Kasumi-1 (cell line): ENCODE measurements around the gene ATF6B.
A peak's percentile ranks its signal among the peaks of the same experiment; 100 is the strongest.
"Not testable (repeated sequence)": the region's sequence is repeated elsewhere in the genome, so short reads cannot be mapped to it uniquely, and the experiment has no call there.

ENCODE experiments used
- DNase-seq, 2 experiments: peaks; one replicate each; lab custom pipeline; 2025; lab: John Stamatoyannopoulos, UW

ATF6B gene

DNA sequence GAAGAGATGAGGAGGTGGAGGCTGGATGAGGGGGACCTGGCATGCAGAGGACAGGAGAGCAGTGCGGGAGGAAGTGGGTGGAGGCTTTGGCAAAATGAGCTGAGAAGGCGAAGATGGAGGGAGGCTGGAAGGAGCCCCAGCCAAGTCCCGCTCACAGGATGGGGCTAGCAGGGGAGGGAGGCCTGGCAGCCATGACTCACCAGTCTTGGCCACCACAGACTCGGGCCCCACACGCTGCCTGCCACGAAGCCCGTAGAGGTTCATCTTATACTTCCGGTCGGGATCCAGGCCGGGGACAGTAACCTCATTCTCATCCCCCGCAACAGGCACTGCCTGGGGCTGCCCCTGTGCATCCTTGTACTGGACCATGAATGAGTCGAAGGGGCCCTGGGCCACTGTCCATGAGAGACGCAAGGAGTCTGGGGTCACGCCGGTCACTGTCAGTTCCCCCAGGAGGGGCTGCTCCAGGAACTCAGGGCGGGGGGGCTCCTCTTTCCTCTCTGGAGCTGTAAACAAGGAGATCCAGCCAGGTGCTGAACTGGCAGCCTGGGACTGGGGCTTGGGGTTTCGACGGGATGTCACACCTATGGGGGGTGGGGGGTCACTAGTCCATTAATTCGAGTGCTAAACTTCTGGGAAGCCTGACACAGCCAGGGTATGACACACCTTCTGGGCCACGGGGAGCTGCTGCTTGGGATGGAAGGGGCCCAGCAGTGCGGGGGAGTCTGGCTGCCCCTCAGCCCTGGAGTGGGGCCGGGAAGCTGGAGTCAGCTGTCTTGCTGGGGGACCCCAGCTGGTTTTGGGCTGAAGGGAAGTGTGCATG lies 46.7 kb downstream of the ATF6B start:
- DNase-seq: peak; percentile 37 to 57

GRCh38 chr6:32079566-32080290 lies 48.3 kb downstream of the ATF6B start:
- no peak for DNase-seq

- no peak for DNase-seq
Observed at GRCh38 chr6:32076321-32076809, 51.7 kb downstream of the ATF6B start.

GRCh38 chr6:32075781-32076180 lies 52.3 kb downstream of the ATF6B start:
- no peak for DNase-seq

DNA sequence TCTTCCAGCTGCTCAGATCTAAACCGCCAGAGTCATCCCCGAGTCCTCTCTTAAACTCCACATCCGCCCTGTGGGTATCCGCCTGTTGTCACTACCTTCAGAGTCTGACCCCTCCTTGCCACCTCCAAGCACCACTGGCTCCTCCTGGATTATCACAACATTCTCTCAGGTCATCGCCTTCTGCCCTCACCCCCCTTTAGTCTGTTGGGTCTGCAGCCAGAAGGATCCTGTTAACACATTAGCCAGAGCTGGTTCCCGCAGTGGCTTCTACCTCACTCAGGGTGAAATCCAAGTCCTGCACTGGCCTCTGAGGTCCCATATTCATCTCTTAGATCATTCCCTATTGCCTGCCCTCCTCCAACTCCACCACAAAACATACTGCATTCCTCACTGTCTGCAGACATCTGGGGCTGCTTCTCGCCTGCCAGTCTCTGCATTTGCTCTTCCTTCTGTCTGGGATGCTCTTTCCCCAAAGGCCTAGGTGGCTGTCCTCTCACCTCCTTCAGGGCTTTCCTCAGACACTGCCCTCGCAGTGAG lies 53.0 kb downstream of the ATF6B start:
- no peak for DNase-seq

- DNase-seq: no peak
Observed at GRCh38 chr6:32073613-32074012, 54.4 kb downstream of the ATF6B start.

GRCh38 chr6:32073101-32073500 lies 54.9 kb downstream of the ATF6B start:
- DNase-seq: no peak

DNA sequence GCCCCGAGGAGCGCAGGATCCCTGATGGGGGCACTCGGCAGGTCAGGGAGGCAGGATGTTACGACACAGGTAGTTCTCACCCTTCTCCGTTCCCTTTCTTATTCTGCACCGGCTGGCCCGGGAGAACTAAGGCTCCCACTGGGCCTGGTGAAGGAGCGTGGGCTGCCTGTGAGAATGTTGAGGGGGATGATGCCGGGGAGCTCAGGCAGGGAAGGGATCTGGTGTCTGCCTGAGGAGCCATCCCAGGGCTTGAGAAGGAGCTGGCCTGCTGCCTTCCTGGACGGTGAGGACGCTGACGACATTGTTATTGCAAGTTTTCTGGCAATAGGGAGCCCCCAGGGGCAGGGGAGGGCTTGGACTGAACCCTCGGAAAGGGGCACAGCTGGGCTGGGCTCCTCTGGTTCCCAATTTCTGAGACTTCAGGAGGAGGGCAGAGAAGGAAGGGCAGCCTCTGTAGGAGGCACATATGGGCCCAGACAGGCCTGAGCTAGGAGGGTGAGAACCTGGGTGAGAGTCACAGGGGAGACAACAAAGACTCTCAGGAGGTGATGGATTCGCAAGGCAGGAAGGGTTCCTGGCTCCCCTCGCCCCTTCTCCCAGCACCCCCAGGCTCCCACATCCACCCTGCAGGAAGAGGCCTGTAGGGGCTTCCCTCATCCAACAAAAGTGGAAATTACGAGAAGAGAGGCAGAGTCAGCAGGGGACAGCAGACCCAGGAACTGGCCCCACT lies 57.1 kb downstream of the ATF6B start:
- no peak for DNase-seq

- DNase-seq: no peak
Observed at GRCh38 chr6:32069878-32070515, 58.0 kb downstream of the ATF6B start.

- no peak for DNase-seq
Observed at GRCh38 chr6:32069460-32069859, 58.6 kb downstream of the ATF6B start.

GRCh38 chr6:32068867-32069266 lies 59.2 kb downstream of the ATF6B start:
- DNase-seq: no peak

DNA sequence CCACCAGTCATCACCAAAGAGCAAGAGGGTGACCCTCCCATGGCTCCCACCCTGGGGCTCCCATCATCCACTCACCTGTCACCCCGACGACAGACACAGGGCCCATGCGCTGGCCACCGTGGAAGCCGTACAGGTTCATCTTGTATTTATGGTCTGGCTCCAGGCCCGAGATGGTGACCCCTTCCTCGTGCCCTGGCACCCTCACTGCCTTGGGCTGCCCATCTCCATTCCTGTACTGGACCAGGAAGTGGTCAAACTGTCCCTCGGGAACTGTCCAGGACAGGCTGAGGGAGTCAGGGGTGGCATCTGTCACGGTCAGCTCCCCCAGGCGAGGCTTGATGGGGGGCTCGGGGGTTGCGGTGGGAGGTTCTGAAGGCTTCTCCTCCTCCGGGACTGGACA lies 59.7 kb downstream of the ATF6B start:
- not testable (repeated sequence) for DNase-seq

DNA sequence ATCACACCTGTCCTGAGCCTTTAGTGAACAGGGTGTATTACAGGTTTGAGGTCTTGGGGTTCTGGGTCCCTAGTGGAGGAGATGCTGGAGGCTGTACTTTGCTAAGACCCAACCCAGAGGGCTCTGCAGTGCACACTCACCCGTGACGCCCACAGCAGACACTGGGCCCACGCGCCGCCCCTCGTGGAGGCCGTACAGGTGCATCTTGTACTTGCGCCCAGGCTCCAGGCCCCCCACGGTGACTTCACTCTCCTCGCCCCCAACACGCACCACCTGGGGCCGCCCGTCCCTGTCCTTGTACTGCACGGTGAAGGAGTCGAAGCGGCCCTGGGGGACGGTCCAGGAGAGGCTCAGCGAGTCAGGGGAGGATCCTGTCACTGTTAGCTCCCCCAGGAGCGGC lies 60.5 kb downstream of the ATF6B start:
- not testable (repeated sequence) for DNase-seq
